GM19240 (cell line): ENCODE measurements around the gene TMCO4.
"Not testable (repeated sequence)": the region's sequence is repeated elsewhere in the genome, so short reads cannot be mapped to it uniquely, and the experiment has no call there.

Experiments used
- DNase-seq: peaks from one replicate; pipeline ENCODE4 v3.0.0; 2011; ENCODE audit warnings: low spot score; ENCODE audit not compliant: insufficient read length

The TMCO4 gene

GRCh38 chr1:19813643-19813960, 13.9 kb upstream of the TMCO4 start:
- no peak for DNase-seq

GRCh38 chr1:19812875-19813642, 13.3 kb upstream of the TMCO4 start:
- DNase-seq = no peak

GRCh38 chr1:19811206-19811851, 11.6 kb upstream of the TMCO4 start:
- peak; percentile 68 for DNase-seq

- DNase-seq = no peak
Observed at GRCh38 chr1:19809044-19809750, 9.5 kb upstream of the TMCO4 start.

- no peak for DNase-seq
Observed at GRCh38 chr1:19808351-19808750, 8.6 kb upstream of the TMCO4 start.

DNA sequence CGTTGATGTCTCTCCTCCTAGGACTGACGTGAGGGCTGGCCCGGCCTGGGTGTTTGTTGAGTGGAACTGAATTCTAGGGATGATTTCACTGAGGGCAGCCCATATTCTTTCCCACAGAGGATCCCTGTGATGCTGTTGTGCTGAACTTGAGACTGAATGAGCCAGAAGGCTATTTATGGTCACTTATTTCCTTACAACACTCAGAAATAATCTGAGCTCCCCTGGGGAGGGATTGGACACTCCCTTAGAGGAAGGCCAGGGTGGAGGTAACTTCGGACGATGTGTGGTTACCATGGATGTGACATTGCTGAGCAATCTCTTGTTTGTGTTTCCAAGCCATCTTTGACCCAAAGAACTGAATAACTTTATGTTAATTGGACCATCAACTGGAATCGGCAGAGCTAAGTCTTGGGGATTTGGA, 5.1 kb upstream of the TMCO4 start:
- DNase-seq = no peak

- DNase-seq = no peak
Observed at GRCh38 chr1:19802269-19802668, 2.6 kb upstream of the TMCO4 start.

- peak; percentile 23 for DNase-seq
Observed at GRCh38 chr1:19800076-19800804, 524 bp upstream of the TMCO4 start.

GRCh38 chr1:19798486-19799229, 1.1 kb downstream of the TMCO4 start:
- no peak for DNase-seq

DNA sequence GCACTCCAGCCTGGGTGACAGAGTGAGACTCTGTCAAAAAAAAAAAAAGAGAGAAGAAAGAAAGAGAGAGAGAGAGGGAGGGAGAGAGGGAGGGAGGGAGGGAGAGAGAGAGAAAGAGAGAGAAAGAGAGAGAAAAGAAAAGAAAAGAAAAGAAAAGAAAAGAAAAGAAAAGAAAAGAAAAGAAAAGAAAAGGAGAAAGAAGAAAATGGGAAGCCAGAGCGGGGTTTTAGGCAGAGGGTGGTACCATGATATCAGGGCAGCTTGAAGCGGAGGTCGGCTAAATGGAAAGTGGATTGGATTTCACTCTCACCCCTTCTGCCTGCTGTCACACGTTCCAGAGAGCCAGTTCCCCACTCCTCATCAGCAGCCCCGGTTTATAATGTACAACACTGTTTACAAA, 1.9 kb downstream of the TMCO4 start:
- no peak for DNase-seq

DNA sequence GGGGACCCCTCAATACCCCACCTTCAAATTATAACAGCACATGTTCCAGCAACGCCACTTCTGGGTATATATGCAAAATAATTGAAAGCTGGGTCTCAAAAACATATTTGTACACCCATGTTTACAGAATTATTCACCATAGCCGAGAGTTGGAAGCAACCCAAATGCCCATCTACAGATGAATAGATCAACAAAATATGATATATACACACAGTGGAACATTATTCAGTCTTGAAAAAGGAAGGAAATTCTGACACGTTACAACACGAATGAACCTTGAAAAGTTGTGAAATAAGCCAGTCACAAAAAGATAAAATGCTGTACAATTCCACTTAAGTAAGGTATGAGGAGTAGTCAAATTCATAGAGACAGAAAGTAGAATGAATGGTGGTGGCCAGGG, 5.1 kb downstream of the TMCO4 start:
- no peak for DNase-seq

GRCh38 chr1:19793360-19794046, 6.2 kb downstream of the TMCO4 start:
- DNase-seq = no peak

- no peak for DNase-seq
Observed at GRCh38 chr1:19792237-19793002, 7.3 kb downstream of the TMCO4 start.

- DNase-seq = not testable (repeated sequence)
Observed at GRCh38 chr1:19790061-19790975, 9.4 kb downstream of the TMCO4 start.

DNA sequence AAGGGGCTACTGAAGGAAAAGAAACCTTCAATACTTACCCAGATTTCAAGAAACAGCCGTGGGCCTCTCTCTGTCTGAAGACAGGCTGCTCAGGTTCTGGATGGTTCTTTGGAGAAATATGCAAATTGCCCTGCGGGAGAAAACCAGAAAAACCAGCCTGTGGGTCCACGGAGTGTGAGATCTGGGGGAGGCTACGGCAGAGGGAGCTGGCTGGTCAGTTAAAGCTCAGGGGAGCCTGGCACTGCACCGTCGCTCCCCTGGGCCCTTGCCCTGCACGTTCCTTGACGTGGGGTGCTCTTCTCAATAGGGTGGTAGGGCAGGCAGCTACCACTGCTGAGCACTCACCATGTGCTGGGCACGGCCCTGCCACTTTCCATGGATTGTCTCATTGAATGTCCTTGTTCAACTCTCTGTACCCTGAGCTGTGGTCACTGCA, 12.7 kb downstream of the TMCO4 start:
- DNase-seq = no peak

DNA sequence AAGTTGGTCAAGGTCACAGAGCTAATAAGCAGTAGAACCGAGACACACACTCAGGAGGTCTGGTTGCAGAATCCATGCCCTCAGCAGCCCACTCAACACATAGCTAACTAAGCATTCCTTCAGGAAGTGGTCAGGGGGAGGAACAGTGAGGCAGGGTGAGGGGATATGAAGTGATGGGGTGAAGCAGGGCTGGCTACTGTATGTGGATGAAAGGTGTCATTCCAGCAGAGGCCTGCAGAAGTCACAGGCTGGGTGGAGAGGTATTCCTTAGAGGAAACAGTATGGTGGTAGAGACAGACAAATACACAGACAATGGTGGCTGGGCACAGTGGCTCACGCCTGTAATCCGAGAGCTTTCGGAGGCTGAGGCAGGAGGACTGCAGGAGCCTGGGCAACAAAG, 14.1 kb downstream of the TMCO4 start:
- DNase-seq = no peak

DNA sequence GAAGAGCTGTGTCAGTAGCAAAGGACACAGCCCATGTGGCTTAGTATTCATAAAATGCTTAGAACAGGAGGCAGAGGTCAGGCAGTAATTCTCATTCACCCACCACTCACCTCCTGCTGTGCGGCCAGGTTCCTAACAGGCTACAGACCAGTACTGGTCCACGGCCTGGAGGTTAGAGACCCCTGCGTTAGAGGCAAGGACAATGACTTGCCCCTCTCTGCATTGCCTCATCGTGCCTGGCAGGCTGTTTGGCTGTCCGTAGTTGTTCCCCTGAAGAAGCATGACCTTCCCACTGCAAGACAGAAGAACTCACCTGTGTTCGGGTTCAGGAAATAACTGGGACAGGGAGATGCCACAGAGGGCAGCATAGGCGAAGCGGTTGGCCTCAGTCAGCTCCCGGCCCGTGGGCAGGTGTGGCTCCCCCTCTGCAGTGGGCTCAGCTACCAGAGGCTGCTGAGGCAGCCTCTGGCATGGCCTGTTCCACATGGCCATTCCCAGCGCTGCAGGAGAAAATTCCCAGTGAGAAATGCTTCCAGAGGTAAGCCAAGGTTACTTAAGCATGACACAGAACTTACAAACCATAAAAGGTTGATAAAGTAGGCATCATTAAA, 19.3 kb downstream of the TMCO4 start:
- DNase-seq = no peak

- DNase-seq = no peak
Observed at GRCh38 chr1:19776933-19777332, 22.8 kb downstream of the TMCO4 start.
